Sigmoid colon (tissue), 4 donors: ENCODE results near the gene CYP24A1.

Experiments used
- EP300 ChIP-seq, 4 donors: sonication (generic); formaldehyde crosslinking; IDR thresholded peaks; one replicate each; pipeline ENCODE4 v1.6.1; 2017; ENCODE audit warnings: antibody characterized with exemption in 4 of 4
- POLR2A ChIP-seq, 2 donors: fragments of 450-650 bp; IDR thresholded peaks; one replicate each; pipeline ENCODE4 v1.6.1; 2016; ENCODE audit warnings: antibody characterized with exemption in 2 of 2, mild to moderate bottlenecking in 2 of 2, moderate library complexity in 2 of 2
- POLR2AphosphoS5 ChIP-seq, 4 donors: sonication (generic); formaldehyde crosslinking; IDR thresholded peaks; one replicate each; pipeline ENCODE4 v1.6.1; 2017; ENCODE audit warnings: antibody characterized with exemption in 4 of 4
- TF ChIP-seq, protein P1 (sequence below), 4 experiments: fragments of 450-650 bp in 3 of 4; fragments of 200-600 bp in 1 of 4; IDR thresholded peaks; one replicate each; pipeline ENCODE4 v1.5.1; 2016 to 2019; ENCODE audit warnings: antibody characterized with exemption in 4 of 4, mild to moderate bottlenecking in 3 of 4, moderate library complexity in 2 of 4

DNA sequence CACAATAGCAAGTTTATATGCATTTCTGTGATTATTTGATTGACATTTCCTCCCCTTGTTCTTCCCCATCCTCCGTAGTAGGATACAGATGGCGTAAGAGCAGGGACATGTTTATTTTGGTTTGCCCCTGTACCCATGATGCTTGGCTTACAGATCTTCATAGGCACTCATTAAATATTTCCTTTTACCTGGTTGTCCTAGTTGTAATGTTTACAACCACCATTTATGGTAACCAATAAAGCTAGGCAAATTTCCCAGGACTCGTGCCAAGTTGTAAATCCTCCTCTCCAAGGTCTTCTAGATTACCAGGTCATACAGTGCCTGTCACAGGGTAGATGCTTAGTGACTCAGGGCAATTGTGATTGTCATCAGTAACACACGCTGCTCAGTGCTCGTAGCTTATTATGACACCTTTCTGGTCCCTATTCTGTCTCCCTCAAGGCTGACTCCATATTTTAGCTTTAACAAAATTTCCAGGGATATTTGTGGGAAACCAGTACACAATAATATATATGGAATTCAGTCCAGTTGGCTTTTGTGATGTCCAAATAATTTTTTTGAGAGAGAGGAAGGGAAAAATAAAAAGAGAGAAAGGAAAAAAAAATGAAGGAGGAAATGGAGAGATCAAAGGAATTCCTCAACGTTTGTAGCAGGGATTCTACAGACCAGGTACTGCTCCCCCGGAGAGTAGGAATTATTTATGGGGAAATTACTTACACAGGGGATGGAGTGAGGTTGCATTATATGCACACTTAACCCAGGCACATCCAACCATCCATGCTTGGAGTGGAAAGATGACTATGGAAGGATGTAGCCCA is 24.6 kb downstream of the CYP24A1 start:
- no peak for TF ChIP-seq EP300 (IDR thresholded peaks at IDR 0.05)
- TF ChIP-seq, protein P1, sequence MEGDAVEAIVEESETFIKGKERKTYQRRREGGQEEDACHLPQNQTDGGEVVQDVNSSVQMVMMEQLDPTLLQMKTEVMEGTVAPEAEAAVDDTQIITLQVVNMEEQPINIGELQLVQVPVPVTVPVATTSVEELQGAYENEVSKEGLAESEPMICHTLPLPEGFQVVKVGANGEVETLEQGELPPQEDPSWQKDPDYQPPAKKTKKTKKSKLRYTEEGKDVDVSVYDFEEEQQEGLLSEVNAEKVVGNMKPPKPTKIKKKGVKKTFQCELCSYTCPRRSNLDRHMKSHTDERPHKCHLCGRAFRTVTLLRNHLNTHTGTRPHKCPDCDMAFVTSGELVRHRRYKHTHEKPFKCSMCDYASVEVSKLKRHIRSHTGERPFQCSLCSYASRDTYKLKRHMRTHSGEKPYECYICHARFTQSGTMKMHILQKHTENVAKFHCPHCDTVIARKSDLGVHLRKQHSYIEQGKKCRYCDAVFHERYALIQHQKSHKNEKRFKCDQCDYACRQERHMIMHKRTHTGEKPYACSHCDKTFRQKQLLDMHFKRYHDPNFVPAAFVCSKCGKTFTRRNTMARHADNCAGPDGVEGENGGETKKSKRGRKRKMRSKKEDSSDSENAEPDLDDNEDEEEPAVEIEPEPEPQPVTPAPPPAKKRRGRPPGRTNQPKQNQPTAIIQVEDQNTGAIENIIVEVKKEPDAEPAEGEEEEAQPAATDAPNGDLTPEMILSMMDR (IDR thresholded peaks at IDR 0.05) = no peak
- TF ChIP-seq POLR2AphosphoS5 (IDR thresholded peaks at IDR 0.05) = no peak
- no peak for TF ChIP-seq POLR2A (IDR thresholded peaks at IDR 0.05)
